Loucy (cell line): ENCODE measurements around the gene CFAP20DC.
"Not testable (repeated sequence)": the region's sequence is repeated elsewhere in the genome, so short reads cannot be mapped to it uniquely, and the experiment has no call there.

Experiments used
- H2AFZ ChIP-seq: fragments of 200-600 bp; sonication (generic); 2 replicates; pipeline ENCODE4 v1.6.0; 2016; ENCODE audit warnings: antibody characterized with exemption, mild to moderate bottlenecking, low read length, moderate library complexity
- H3F3A ChIP-seq: fragments of 200-600 bp; 2 replicates; pipeline ENCODE4 v1.6.0; 2016; ENCODE audit warnings: antibody characterized with exemption, low read depth, mild to moderate bottlenecking
- H3K27me3 ChIP-seq: fragments of 200-600 bp; sonication (generic); 2 replicates; pipeline ENCODE4 v1.6.1; 2014; ENCODE audit warnings: low read length, mild to moderate bottlenecking; ENCODE audit not compliant: insufficient read depth, poor library complexity, severe bottlenecking
- H3K36me3 ChIP-seq: fragments of 200-600 bp; sonication (generic); 2 replicates; pipeline ENCODE4 v1.6.1; 2016; ENCODE audit warnings: low read length; ENCODE audit not compliant: insufficient read depth
- H3K4me1 ChIP-seq: fragments of 200-600 bp; sonication (generic); 2 replicates; pipeline ENCODE4 v1.5.1; 2014; ENCODE audit warnings: low read length, mild to moderate bottlenecking; ENCODE audit not compliant: insufficient read depth, poor library complexity, severe bottlenecking
- H3K4me2 ChIP-seq: fragments of 200-600 bp; sonication (generic); 2 replicates; pipeline ENCODE4 v1.6.0; 2014; ENCODE audit warnings: antibody characterized with exemption, low read length, low read depth, mild to moderate bottlenecking; ENCODE audit not compliant: poor library complexity, severe bottlenecking
- H3K4me3 ChIP-seq: fragments of 200-600 bp; sonication (generic); 2 replicates; pipeline ENCODE4 v1.5.1; 2014; ENCODE audit warnings: low read length, mild to moderate bottlenecking, mixed read lengths; ENCODE audit not compliant: poor library complexity, severe bottlenecking
- H3K79me2 ChIP-seq: fragments of 200-600 bp; sonication (generic); 2 replicates; pipeline ENCODE4 v1.6.1; 2014; ENCODE audit warnings: low read length; ENCODE audit not compliant: insufficient read depth
- H3K9ac ChIP-seq: fragments of 200-600 bp; sonication (generic); 2 replicates; pipeline ENCODE4 v1.6.0; 2014; ENCODE audit warnings: mild to moderate bottlenecking, low read depth, low read length, moderate library complexity; ENCODE audit not compliant: poor library complexity, severe bottlenecking
- H3K9me2 ChIP-seq: fragments of 200-600 bp; sonication (generic); replicated peaks from 2 replicates; pipeline ENCODE4 v1.6.1; 2016; ENCODE audit warnings: low read depth, low read length, mixed read lengths
- H3K9me3 ChIP-seq: fragments of 200-600 bp; sonication (generic); 2 replicates; pipeline ENCODE4 v1.6.1; 2014; ENCODE audit warnings: mild to moderate bottlenecking, antibody characterized with exemption, low read length, low read depth; ENCODE audit not compliant: insufficient read depth
- H4K20me1 ChIP-seq: fragments of 200-600 bp; sonication (generic); 2 replicates; pipeline ENCODE4 v1.6.0; 2014; ENCODE audit warnings: antibody characterized with exemption, low read length, mild to moderate bottlenecking; ENCODE audit not compliant: insufficient read depth, poor library complexity, severe bottlenecking
- CTCF ChIP-seq: fragments of 200-600 bp; sonication (generic); conservative IDR thresholded peaks from 2 replicates; pipeline ENCODE4 v1.5.1; 2014; ENCODE audit warnings: mild to moderate bottlenecking, antibody characterized with exemption, low read length
- EZH2phosphoT487 ChIP-seq: fragments of 200-600 bp; IDR thresholded peaks from 2 replicates; pipeline ENCODE4 v1.6.1; 2018; ENCODE audit warnings: antibody characterized with exemption, mild to moderate bottlenecking, moderate library complexity, borderline replicate concordance

Gene CFAP20DC

GRCh38 chr3:58713715-58714401 lies 336.0 kb downstream of the CFAP20DC start:
- Histone ChIP-seq H4K20me1 (no peaks in the 10 kb centered on the region), H2AFZ (no peak overlapping the region), H3K4me2 (no peak overlapping the region), H3K27me3 (no peaks in the 10 kb centered on the region), H3K9me3 (no peaks in the 10 kb centered on the region), H3K79me2 (no peaks in the 10 kb centered on the region), H3F3A (no peaks in the 10 kb centered on the region), H3K36me3 (no peaks in the 10 kb centered on the region), H3K4me3 (no peak overlapping the region), H3K9me2 (no peaks in the 10 kb centered on the region), H3K4me1 (no peaks in the 10 kb centered on the region), H3K9ac (no peak overlapping the region)
- no peak for TF ChIP-seq CTCF
- TF ChIP-seq EZH2phosphoT487 = no peak

- Histone ChIP-seq H3K9me2 (no peaks in the 10 kb centered on the region), H3K9ac (no peak overlapping the region), H3K4me1 (peaks cover 7% of the 10 kb centered on the region), H3K9me3 (no peaks in the 10 kb centered on the region), H3F3A (no peaks in the 10 kb centered on the region), H3K79me2 (no peaks in the 10 kb centered on the region), H3K36me3 (no peaks in the 10 kb centered on the region), H3K27me3 (no peaks in the 10 kb centered on the region), H3K4me2 (no peak overlapping the region), H3K4me3 (no peak overlapping the region), H2AFZ (no peak overlapping the region), H4K20me1 (no peaks in the 10 kb centered on the region)
- no peak for TF ChIP-seq EZH2phosphoT487
- TF ChIP-seq CTCF = no peak
These were observed 338.0 kb downstream of the CFAP20DC start for GRCh38 chr3:58711871-58712270.

- not testable (repeated sequence) for H3K9me3 ChIP-seq, H3K79me2 ChIP-seq, H3K4me2 ChIP-seq, H4K20me1 ChIP-seq, H3K36me3 ChIP-seq, H3K9ac ChIP-seq, H3F3A ChIP-seq, H3K9me2 ChIP-seq, H3K27me3 ChIP-seq, H3K4me3 ChIP-seq, H2AFZ ChIP-seq
- H3K4me1 ChIP-seq = peaks cover 25% of the 10 kb centered on the region
These were observed 340.8 kb downstream of the CFAP20DC start for GRCh38 chr3:58708983-58709382.
